ENCODE measurements around the gene RAB37. TPM values are rescaled to one million over a fixed set of nuclear protein-coding genes. Genes with fewer than 3 reads are reported as not detected.

The RAB37 gene
- total and polyA plus RNA-seq, 4 experiments from 2014 or later: 23.2 to 52.3 (median 36.8) TPM

DNA sequence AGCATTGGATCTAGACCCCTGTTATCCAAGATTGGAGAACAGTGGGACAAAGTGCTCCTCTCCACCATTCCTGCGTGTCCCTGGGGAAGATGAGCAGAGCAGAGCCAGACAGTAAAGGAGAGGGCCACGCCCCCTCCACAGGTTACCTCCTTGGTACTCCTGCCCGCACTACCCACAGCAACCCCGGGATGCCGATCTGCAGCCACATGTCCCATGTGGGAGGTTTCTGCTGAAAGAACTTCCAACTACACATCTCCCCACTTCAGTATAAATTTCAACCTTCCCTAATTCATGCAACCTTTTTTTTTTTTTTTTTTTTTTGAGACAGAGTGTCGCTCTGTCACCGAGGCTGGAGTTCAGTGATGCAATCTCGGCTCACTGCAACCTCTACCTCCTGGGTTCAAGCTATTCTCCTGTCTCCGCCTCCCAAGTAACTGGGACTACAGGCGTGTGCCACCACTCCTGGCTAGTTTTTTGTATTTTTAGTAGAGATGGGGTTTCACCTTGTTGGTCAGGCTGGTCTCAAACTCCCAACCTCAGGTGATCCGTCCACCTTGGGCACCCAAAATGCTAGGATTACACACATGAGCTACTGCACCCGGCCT lies 2.3 kb downstream of the RAB37 start:
- H3K27me3 Mint-ChIP-seq: no peaks in the 10 kb centered on the region
- H3K4me3 ChIP-seq (ENCODE audit: low read length in 2 of 2): peak overlapping the region; percentile 79 to 100
- H3K9me3 Mint-ChIP-seq: no peaks in the 10 kb centered on the region
- peaks cover 2 to 3% of the 10 kb centered on the region in 2 donors for H3K36me3 Mint-ChIP-seq
- intact Hi-C loops (cut with micrococcal nuclease): loop anchor here (5.0 to 10.0 kb wide), 2 partner anchors 67 to 365 kb away; no protein-coding TSS in a partner anchor
- H3K4me1 ChIP-seq (ENCODE audit: insufficient read depth, low read length): peaks cover 74% of the 10 kb centered on the region
- ChIA-PET POLR2A (ENCODE audit: partially characterized antibody) (interaction anchor here (1.6 to 9.1 kb wide), 8 partner anchors 10 to 134 kb away, joined by 4 to 195 read pairs (median 26); partner anchors contain the start of genes FDXR, NAT9 and NHERF1), CTCF (ENCODE audit: partially characterized antibody) (interaction anchor here (0.7 to 8.2 kb wide), 10 partner anchors 7 to 283 kb away, joined by 3 to 326 read pairs (median 26); partner anchors contain the start of gene NAT9)
- H3K27ac ChIP-seq (ENCODE audit: low read depth, low read length): peak overlapping the region; percentile 64
- H3K4me1 Mint-ChIP-seq: peaks cover 49 to 85% (median 62%) of the 10 kb centered on the region in 4 donors
- peak overlapping the region; percentile 69 to 96 (median 94) for H3K4me3 Mint-ChIP-seq
- H3K27me3 ChIP-seq (ENCODE audit: insufficient read depth, low read length): no peaks in the 10 kb centered on the region
- no peaks in the 10 kb centered on the region for H3K36me3 ChIP-seq (ENCODE audit: insufficient read depth, low read length)
- H3K27ac Mint-ChIP-seq: peak overlapping the region in 6 of 7 donors; percentile 85 to 95 (median 90)
- DNase-seq: peak in 2 of 5 donors; percentile 42 to 63
- no peaks in the 10 kb centered on the region for H3K9me3 ChIP-seq (ENCODE audit: control insufficient read depth in 1 of 2, low read length in 2 of 2)

DNA sequence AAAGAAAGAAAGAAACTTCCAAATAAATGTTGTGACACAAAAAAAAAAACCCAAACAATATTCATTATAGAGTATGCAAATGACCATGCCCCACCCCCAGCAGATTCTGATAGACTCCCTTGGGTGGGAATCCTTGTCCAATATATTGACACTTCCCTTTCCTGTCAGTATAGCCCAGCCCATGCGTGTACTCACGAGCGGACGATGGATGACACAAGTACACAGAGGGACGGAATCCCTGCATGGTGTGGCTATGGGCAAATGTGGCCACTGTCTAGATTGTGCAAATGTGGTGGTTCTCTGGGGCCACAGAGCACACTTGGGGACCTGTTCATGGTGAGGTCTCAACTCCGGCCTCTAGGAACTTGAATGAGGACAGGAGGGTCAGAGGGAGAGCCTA lies 3.1 kb downstream of the RAB37 start:
- DNase-seq: peak in 1 of 5 donors; percentile 21
- peak overlapping the region in 6 of 7 donors; percentile 59 to 95 (median 80) for H3K27ac Mint-ChIP-seq
- POLR2A ChIA-PET (ENCODE audit: partially characterized antibody): interaction anchor here (5.1 to 9.1 kb wide), 2 partner anchors 9 to 35 kb away, joined by 166 to 195 read pairs; partner anchors contain the start of genes NAT9 and NHERF1
- peaks cover 52 to 86% (median 68%) of the 10 kb centered on the region in 4 donors for H3K4me1 Mint-ChIP-seq
- no peak overlapping the region for H3K4me3 ChIP-seq (ENCODE audit: low read length in 2 of 2)
- H3K27ac ChIP-seq (ENCODE audit: low read depth, low read length): peak overlapping the region; percentile 49
- no peaks in the 10 kb centered on the region for H3K9me3 Mint-ChIP-seq
- CTCF ChIA-PET (ENCODE audit: partially characterized antibody): interaction anchor here (1.0 to 8.2 kb wide), 3 partner anchors 19 to 83 kb away, joined by 4 to 326 read pairs (median 136); partner anchors contain the start of gene NAT9
- peaks cover 83% of the 10 kb centered on the region for H3K4me1 ChIP-seq (ENCODE audit: insufficient read depth, low read length)
- H3K9me3 ChIP-seq (ENCODE audit: control insufficient read depth in 1 of 2, low read length in 2 of 2): no peaks in the 10 kb centered on the region
- H3K27me3 ChIP-seq (ENCODE audit: insufficient read depth, low read length): no peaks in the 10 kb centered on the region
- H3K27me3 Mint-ChIP-seq: no peaks in the 10 kb centered on the region
- peak overlapping the region in 6 of 8 donors; percentile 32 to 96 (median 62) for H3K4me3 Mint-ChIP-seq
- peaks cover 3 to 4% of the 10 kb centered on the region in 2 donors for H3K36me3 Mint-ChIP-seq
- intact Hi-C loops (cut with micrococcal nuclease): no loop called here
- no peaks in the 10 kb centered on the region for H3K36me3 ChIP-seq (ENCODE audit: insufficient read depth, low read length)

DNA sequence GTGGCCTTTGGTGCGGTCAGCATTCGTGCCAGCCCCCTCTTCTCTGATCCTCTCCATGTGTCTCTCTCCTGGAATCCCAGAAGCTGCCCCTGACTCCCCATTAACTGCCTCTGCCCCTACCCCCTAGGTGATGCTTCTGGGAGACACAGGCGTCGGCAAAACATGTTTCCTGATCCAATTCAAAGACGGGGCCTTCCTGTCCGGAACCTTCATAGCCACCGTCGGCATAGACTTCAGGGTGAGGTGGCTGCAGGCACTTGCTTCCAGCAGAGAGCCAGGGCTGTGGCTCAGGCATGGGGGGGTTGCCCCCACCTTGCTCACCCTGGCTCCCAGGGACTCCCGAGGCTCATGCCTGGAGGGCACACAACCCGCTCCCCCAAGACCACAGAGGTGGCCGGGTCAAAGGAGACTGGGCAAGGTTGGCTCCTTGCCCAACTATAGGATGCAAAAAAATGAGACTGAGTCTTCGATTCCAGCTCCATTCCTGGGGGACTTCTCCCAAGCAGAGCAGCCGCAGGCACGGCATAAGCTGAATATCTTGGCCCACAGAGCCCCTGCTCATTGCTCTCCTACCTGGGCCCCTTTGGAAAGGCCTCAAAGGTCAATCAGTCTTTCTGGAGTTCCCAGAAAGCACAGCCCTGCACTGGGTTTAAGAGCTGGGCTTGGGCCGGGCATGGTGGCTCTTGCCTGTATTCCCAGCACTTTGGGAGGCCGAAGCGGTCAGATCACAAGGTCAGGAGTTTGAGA lies 3.8 kb downstream of the RAB37 start:
- CTCF ChIA-PET (ENCODE audit: partially characterized antibody): interaction anchor here (1.6 to 8.2 kb wide), 7 partner anchors 11 to 124 kb away, joined by 4 to 136 read pairs (median 19); partner anchors contain the start of gene NAT9
- intact Hi-C loops (cut with micrococcal nuclease): no loop called here
- no peaks in the 10 kb centered on the region for H3K9me3 Mint-ChIP-seq
- Histone ChIP-seq H3K4me1 (ENCODE audit: insufficient read depth, low read length) (peaks cover 89% of the 10 kb centered on the region), H3K27ac (ENCODE audit: low read depth, low read length) (peak overlapping the region; percentile 49), H3K27me3 (ENCODE audit: insufficient read depth, low read length) (no peaks in the 10 kb centered on the region), H3K9me3 (ENCODE audit: control insufficient read depth in 1 of 2, low read length in 2 of 2) (no peaks in the 10 kb centered on the region), H3K4me3 (ENCODE audit: low read length in 2 of 2) (no peak overlapping the region), H3K36me3 (ENCODE audit: insufficient read depth, low read length) (no peaks in the 10 kb centered on the region)
- H3K27ac Mint-ChIP-seq: peak overlapping the region in 6 of 7 donors; percentile 84 to 96 (median 94)
- POLR2A ChIA-PET (ENCODE audit: partially characterized antibody): interaction anchor here (1.3 to 9.1 kb wide), 7 partner anchors 10 to 131 kb away, joined by 3 to 195 read pairs (median 12); partner anchors contain the start of genes FDXR and NAT9
- peak overlapping the region in 6 of 8 donors; percentile 72 to 91 (median 82) for H3K4me3 Mint-ChIP-seq
- no peak for DNase-seq
- peaks cover 52 to 89% (median 69%) of the 10 kb centered on the region in 4 donors for H3K4me1 Mint-ChIP-seq
- H3K36me3 Mint-ChIP-seq: peaks cover 3 to 4% of the 10 kb centered on the region in 2 donors
- no peaks in the 10 kb centered on the region for H3K27me3 Mint-ChIP-seq

DNA sequence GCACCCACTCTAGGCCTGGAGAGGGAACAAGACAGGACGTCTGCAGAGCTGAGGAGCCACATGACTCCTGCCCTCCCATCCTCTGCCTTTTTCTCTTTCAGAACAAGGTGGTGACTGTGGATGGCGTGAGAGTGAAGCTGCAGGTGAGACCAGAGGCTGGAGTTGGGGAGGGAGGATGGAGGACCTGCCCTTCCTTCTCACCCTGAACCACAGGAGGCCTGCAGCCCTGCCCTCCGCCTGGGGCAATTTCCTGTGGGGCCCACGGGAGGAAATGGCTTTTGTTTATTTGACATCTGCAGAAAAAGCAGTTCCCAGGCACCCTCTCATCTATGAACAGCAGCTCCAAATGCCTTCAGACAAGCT lies 5.1 kb downstream of the RAB37 start:
- intact Hi-C loops (cut with micrococcal nuclease): loop anchor here (1.0 kb wide), 1 partner anchor 38 kb away; no protein-coding TSS in a partner anchor
- POLR2A ChIA-PET (ENCODE audit: partially characterized antibody): interaction anchor here (0.6 to 9.1 kb wide), 20 partner anchors 9 to 275 kb away, joined by 3 to 195 read pairs (median 5); partner anchors contain the start of genes FDXR and NAT9
- peak overlapping the region; percentile 72 to 91 (median 79) for H3K4me3 Mint-ChIP-seq
- H3K36me3 Mint-ChIP-seq: peaks cover 3 to 4% of the 10 kb centered on the region in 2 donors
- H3K27ac Mint-ChIP-seq: peak overlapping the region in 6 of 7 donors; percentile 88 to 96 (median 90)
- H3K36me3 ChIP-seq (ENCODE audit: insufficient read depth, low read length): no peaks in the 10 kb centered on the region
- H3K4me1 Mint-ChIP-seq: peaks cover 54 to 95% (median 75%) of the 10 kb centered on the region in 4 donors
- peaks cover 95% of the 10 kb centered on the region for H3K4me1 ChIP-seq (ENCODE audit: insufficient read depth, low read length)
- H3K4me3 ChIP-seq (ENCODE audit: low read length in 2 of 2): peak overlapping the region; percentile 20 to 30
- H3K27me3 ChIP-seq (ENCODE audit: insufficient read depth, low read length): no peaks in the 10 kb centered on the region
- peak in 4 of 5 donors; percentile 46 to 58 (median 57) for DNase-seq
- H3K9me3 ChIP-seq (ENCODE audit: control insufficient read depth in 1 of 2, low read length in 2 of 2): no peaks in the 10 kb centered on the region
- CTCF ChIA-PET (ENCODE audit: partially characterized antibody): interaction anchor here (0.8 to 8.2 kb wide), 12 partner anchors 10 to 123 kb away, joined by 3 to 136 read pairs (median 8); partner anchors contain the start of gene NAT9
- no peaks in the 10 kb centered on the region for H3K9me3 Mint-ChIP-seq
- peak overlapping the region; percentile 49 for H3K27ac ChIP-seq (ENCODE audit: low read depth, low read length)
- H3K27me3 Mint-ChIP-seq: no peaks in the 10 kb centered on the region

DNA sequence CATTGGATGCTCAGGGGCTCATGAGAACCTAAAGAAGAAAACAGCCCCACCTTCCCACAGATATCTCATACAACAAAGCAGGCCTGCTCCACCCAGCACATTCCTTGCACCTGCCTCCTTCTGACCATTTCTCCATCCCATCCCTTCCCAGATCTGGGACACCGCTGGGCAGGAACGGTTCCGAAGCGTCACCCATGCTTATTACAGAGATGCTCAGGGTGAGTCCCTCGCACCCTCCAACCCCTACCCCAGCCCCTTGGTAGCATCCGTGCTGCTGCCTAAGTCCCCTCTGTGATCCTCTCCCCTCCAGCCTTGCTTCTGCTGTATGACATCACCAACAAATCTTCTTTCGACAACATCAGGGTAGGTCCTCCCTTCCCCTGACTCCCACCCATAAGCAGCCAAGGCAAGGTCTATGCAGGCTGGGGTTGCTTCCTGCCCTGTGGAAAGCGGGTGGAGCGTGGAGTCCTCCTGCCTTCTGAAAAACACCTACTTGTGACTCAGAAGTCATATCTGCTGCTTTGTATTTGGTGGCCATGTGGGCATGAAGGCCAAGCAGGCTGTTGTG lies 6.0 kb downstream of the RAB37 start:
- ChIA-PET CTCF (ENCODE audit: partially characterized antibody) (interaction anchor here (0.8 to 8.2 kb wide), 10 partner anchors 9 to 120 kb away, joined by 3 to 136 read pairs (median 11); partner anchors contain the start of gene NAT9), POLR2A (ENCODE audit: partially characterized antibody) (interaction anchor here (0.6 to 9.1 kb wide), 18 partner anchors 8 to 276 kb away, joined by 3 to 195 read pairs (median 5); partner anchors contain the start of gene NAT9)
- H3K27me3 Mint-ChIP-seq: no peaks in the 10 kb centered on the region
- H3K4me1 Mint-ChIP-seq: peaks cover 55 to 94% (median 78%) of the 10 kb centered on the region in 4 donors
- DNase-seq: peak in 1 of 5 donors; percentile 46
- Histone ChIP-seq H3K27ac (ENCODE audit: low read depth, low read length) (peak overlapping the region; percentile 49), H3K9me3 (ENCODE audit: control insufficient read depth in 1 of 2, low read length in 2 of 2) (no peaks in the 10 kb centered on the region), H3K27me3 (ENCODE audit: insufficient read depth, low read length) (no peaks in the 10 kb centered on the region), H3K4me3 (ENCODE audit: low read length in 2 of 2) (peak overlapping the region in 1 of 2 donors; percentile 30), H3K36me3 (ENCODE audit: insufficient read depth, low read length) (no peaks in the 10 kb centered on the region), H3K4me1 (ENCODE audit: insufficient read depth, low read length) (peaks cover 99% of the 10 kb centered on the region)
- H3K9me3 Mint-ChIP-seq: no peaks in the 10 kb centered on the region
- peak overlapping the region in 6 of 7 donors; percentile 88 to 96 (median 90) for H3K27ac Mint-ChIP-seq
- peak overlapping the region; percentile 72 to 91 (median 80) for H3K4me3 Mint-ChIP-seq
- H3K36me3 Mint-ChIP-seq: peaks cover 3% of the 10 kb centered on the region in 2 donors
- intact Hi-C loops (cut with micrococcal nuclease): loop anchor here (1.0 kb wide), 1 partner anchor 37 kb away; no protein-coding TSS in a partner anchor

DNA sequence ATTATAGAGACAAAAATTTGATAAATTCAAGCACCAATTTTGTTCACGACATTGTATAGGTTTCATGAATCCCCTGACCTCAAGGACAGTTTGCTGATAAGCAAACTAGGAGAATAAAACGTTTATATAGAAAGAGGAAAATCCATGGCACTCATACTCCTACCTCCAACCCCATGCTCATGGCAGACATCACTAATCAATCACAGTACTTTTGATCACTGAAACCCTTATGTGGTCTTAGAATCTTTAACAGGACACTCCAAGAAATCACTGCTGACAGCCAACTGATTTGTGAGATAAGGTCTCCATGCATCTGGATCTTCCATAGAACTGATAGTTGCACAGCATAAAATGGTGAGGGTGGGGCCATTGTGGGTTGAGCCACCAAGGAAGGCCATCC lies 6.7 kb downstream of the RAB37 start:
- POLR2A ChIA-PET (ENCODE audit: partially characterized antibody): interaction anchor here (0.6 to 20.4 kb wide), 4 partner anchors 9 to 129 kb away, joined by 3 to 489 read pairs (median 110); partner anchors contain the start of genes FDXR and NAT9
- CTCF ChIA-PET (ENCODE audit: partially characterized antibody): interaction anchor here (1.6 to 4.6 kb wide), 9 partner anchors 7 to 120 kb away, joined by 5 to 144 read pairs (median 59); partner anchors contain the start of genes GRIN2C, NAT9 and RAB37
- Histone ChIP-seq H3K27me3 (ENCODE audit: insufficient read depth, low read length) (no peaks in the 10 kb centered on the region), H3K4me3 (ENCODE audit: low read length in 2 of 2) (peak overlapping the region in 1 of 2 donors; percentile 30), H3K27ac (ENCODE audit: low read depth, low read length) (peak overlapping the region; percentile 49), H3K36me3 (ENCODE audit: insufficient read depth, low read length) (no peaks in the 10 kb centered on the region), H3K4me1 (ENCODE audit: insufficient read depth, low read length) (peaks cover 92% of the 10 kb centered on the region), H3K9me3 (ENCODE audit: control insufficient read depth in 1 of 2, low read length in 2 of 2) (no peaks in the 10 kb centered on the region)
- no peak for DNase-seq
- Mint-ChIP-seq H3K36me3 (peaks cover 2 to 3% of the 10 kb centered on the region in 2 donors), H3K4me3 (peak overlapping the region in 7 of 8 donors; percentile 72 to 91 (median 79)), H3K27ac (peak overlapping the region in 6 of 7 donors; percentile 88 to 95 (median 89)), H3K27me3 (no peaks in the 10 kb centered on the region), H3K4me1 (peaks cover 54 to 87% (median 74%) of the 10 kb centered on the region in 4 donors), H3K9me3 (no peaks in the 10 kb centered on the region)
- intact Hi-C loops (cut with micrococcal nuclease): loop anchor here (1.0 kb wide), 3 partner anchors 27 to 122 kb away; no protein-coding TSS in a partner anchor

Measured in CD4-positive, alpha-beta memory T cell (primary cell).